K562 (cell line): ENCODE measurements around the gene COG4. TPM values are rescaled to one million over a fixed set of nuclear protein-coding genes. Genes with fewer than 3 reads are reported as not detected.

Source experiments
- ATF1 ChIP-seq, 2 experiments: fragments of 450-650 bp in 1 of 2; IDR thresholded peaks; 2 replicates each; pipeline ENCODE4 v1.6.1; 2016; ENCODE audit warnings: missing compliant biosample characterization in 1 of 2, missing genetic modification characterization in 1 of 2
- CC2D1A ChIP-seq: fragments of 450-650 bp; IDR thresholded peaks from 2 replicates; pipeline ENCODE4 v1.6.1; 2017; ENCODE audit warnings: mild to moderate bottlenecking
- CUX1 ChIP-seq: fragments of 200-800 bp; sonication (Bioruptor generic); IDR thresholded peaks from 2 replicates; pipeline ENCODE4 v1.6.1; 2016; ENCODE audit warnings: missing genetic modification characterization, missing compliant biosample characterization
- EGR1 ChIP-seq: fragments of 450-650 bp; conservative IDR thresholded peaks from 2 replicates; pipeline ENCODE4 v1.6.1; 2017; ENCODE audit warnings: mild to moderate bottlenecking
- KHSRP ChIP-seq: fragments of 450-650 bp; IDR thresholded peaks from 2 replicates; pipeline ENCODE4 v1.6.1; 2017
- KLF1 ChIP-seq: fragments of 450-650 bp; IDR thresholded peaks from 2 replicates; pipeline ENCODE4 v1.6.1; 2016; ENCODE audit warnings: missing genetic modification characterization, missing compliant biosample characterization
- ZNF766 ChIP-seq: fragments of 200-800 bp; sonication (Bioruptor generic); conservative IDR thresholded peaks from 2 replicates; pipeline ENCODE4 v1.6.1; 2016; ENCODE audit warnings: missing genetic modification characterization, missing compliant biosample characterization
- ZNF780A ChIP-seq: fragments of 250-450 bp; sonication (Bioruptor Pico); IDR thresholded peaks from 2 replicates; pipeline ENCODE4 v1.5.0; 2021; ENCODE audit warnings: mild to moderate bottlenecking
- polyA plus RNA-seq, 8 experiments: library from polyadenylated mRNA; depleted of rRNA in 4 of 8; stranded (reverse) in 5 of 8; unstranded in 3 of 8; fragments of >200 nt; fragmentation: Nextera tagmentation in 2 of 8; fragmentation: Illumina TruSeq in 1 of 8; extraction: Ambion mirVana in 2 of 8; extraction: Trizol in 1 of 8; gene quantifications; 2 replicates each; pipeline versions ENCODE4 v1.2.1 to v1.2.3, GENCODE V29; 2011 to 2014; ENCODE audit warnings: inconsistent platforms in 1 of 8, missing spikeins in 1 of 8
- total RNA-seq, 7 experiments: library from RNA; depleted of rRNA in 6 of 7; stranded (reverse); fragments of >200 nt in 6 of 7; fragmentation: Illumina TruSeq in 2 of 7; extraction: Trizol in 2 of 7; gene quantifications; 2 replicates each; pipeline versions ENCODE4 v1.2.1 to v1.2.3, GENCODE V29; 2011 to 2021; ENCODE audit warnings: low replicate concordance in 1 of 7
- TF ChIP-seq, protein P1 (sequence below): fragments of 250-450 bp; sonication (Bioruptor Pico); IDR thresholded peaks from 2 replicates; pipeline ENCODE4 v1.5.0; 2021
- TF ChIP-seq, protein P2 (sequence below): fragments of 250-450 bp; sonication (Bioruptor Pico); IDR thresholded peaks from 2 replicates; pipeline ENCODE4 v1.4.0; 2020; ENCODE audit warnings: mild to moderate bottlenecking

The COG4 gene
- total and polyA plus RNA-seq, 9 of the 15 experiments (the other 6 are each of a cell fraction or from before 2014, with no cell fraction given): 13.7 to 73.9 (median 44.2) TPM

DNA sequence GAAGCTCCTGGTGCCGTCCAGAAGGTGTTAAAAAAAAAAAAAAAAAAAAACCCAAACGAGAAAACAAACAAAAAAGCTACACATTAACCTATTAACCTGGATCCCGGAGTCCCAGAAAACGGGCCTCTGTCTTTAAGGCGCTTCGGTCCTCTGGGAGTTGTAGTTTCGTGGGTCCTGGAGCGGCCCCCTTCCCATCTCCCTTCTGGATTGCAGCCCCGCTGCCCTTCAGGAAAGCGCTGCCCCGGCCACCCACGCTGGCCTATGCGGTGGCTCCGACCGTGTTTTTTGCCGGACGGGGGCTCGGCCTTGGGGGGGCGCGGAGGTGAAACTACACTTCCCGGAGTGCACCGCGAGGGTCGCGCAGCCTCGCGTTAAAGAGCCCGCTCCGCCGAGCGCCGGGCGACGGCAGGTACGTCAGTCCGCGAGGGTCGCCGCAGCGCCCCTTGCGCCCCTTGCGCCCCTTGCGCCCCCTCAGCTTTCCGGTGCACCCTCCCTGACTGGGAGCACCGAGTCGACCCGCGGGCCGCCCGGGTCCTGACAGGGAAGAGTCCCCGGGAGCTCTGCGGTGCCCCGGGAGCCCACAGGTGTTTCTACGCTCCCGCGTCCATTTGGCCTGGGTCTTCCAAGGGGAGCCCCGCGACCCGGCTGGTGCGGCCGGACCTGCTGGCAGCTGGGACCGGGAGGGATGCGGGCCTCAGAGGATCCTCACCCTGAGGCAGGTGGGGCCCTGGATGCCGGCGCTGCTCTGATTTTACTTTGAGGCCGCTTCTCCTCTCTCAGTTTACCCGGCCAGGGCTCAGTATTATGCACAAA lies 68.9 kb downstream of the COG4 start, which contains the start of gene FCSK (continued):
- TF ChIP-seq, protein P1, sequence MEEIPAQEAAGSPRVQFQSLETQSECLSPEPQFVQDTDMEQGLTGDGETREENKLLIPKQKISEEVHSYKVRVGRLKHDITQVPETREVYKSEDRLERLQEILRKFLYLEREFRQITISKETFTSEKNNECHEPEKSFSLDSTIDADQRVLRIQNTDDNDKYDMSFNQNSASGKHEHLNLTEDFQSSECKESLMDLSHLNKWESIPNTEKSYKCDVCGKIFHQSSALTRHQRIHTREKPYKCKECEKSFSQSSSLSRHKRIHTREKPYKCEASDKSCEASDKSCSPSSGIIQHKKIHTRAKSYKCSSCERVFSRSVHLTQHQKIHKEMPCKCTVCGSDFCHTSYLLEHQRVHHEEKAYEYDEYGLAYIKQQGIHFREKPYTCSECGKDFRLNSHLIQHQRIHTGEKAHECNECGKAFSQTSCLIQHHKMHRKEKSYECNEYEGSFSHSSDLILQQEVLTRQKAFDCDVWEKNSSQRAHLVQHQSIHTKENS (CRISPR knock-in tag): no peak
- TF ChIP-seq ZNF780A (CRISPR knock-in tag) (no peak), CUX1 (CRISPR knock-in tag) (no peak), ATF1 (CRISPR knock-in tag; IDR thresholded peaks at IDR 0.05) (peak; percentile 55; the same call in 1 of the 2 replicates), ATF1 (tag; IDR thresholded peaks at IDR 0.05) (peak; percentile 92), EGR1 (peak; percentile 80), ZNF766 (CRISPR knock-in tag) (peak; percentile 91), CC2D1A (no peak), KHSRP (no peak), KLF1 (tag) (no peak)
- TF ChIP-seq, protein P2, sequence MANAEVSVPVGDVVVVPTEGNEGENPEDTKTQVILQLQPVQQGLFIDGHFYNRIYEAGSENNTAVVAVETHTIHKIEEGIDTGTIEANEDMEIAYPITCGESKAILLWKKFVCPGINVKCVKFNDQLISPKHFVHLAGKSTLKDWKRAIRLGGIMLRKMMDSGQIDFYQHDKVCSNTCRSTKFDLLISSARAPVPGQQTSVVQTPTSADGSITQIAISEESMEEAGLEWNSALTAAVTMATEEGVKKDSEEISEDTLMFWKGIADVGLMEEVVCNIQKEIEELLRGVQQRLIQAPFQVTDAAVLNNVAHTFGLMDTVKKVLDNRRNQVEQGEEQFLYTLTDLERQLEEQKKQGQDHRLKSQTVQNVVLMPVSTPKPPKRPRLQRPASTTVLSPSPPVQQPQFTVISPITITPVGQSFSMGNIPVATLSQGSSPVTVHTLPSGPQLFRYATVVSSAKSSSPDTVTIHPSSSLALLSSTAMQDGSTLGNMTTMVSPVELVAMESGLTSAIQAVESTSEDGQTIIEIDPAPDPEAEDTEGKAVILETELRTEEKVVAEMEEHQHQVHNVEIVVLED (CRISPR knock-in tag): peak; percentile 74
